HCT116 (cell line): ENCODE data around the gene EFCAB12. TPM values are rescaled to one million over a fixed set of nuclear protein-coding genes. Genes with fewer than 3 reads are reported as not detected.

Source experiments
- ATAC-seq: fragments of 200-7000 bp; cut with Tn5 transposase; 2 replicates; pipeline ENCODE4 v1.9.1; 2020; ENCODE audit warnings: mild to moderate bottlenecking, moderate library complexity
- BruUV-seq: library from RNA; stranded (reverse); fragments of 400-500 nt; replicated peaks from 2 replicates; lab custom pipeline; 2021; lab: Mats Ljungman, UMichigan
- CTCF ChIA-PET: fragments of 300-600 bp; sonication (Branson Sonifier 250); formaldehyde crosslinking; loops from one replicate; lab custom pipeline; 2021; ENCODE audit warnings: antibody characterized with exemption; lab: Charles Lee
- POLR2A ChIA-PET: fragments of 300-600, 350-600 bp; sonication (Branson Sonifier 250); formaldehyde crosslinking; loops from one replicate; lab custom pipeline; 2021; ENCODE audit warnings: antibody characterized with exemption; lab: Charles Lee
- RAD21 ChIA-PET, 2 experiments: fragments of 300-600 bp; sonication (Branson Sonifier 250); formaldehyde crosslinking; loops; one replicate each; lab custom pipeline; 2023; ENCODE audit warnings: low total read pairs in 2 of 2; ENCODE audit not compliant: uncharacterized antibody in 2 of 2, unreplicated experiment in 2 of 2, low non-redundant PET in 1 of 2; lab: Charles Lee
- DNase-seq: peaks from one replicate; pipeline ENCODE4 v3.0.0-alpha.2; 2010; ENCODE audit warnings: low read depth, low spot score
- H2AFZ ChIP-seq: fragments of 200-600 bp; shearing (Covaris generic), sonication (generic); 2 replicates; pipeline ENCODE4 v1.6.1; 2017; ENCODE audit warnings: low read depth, mixed run types, mixed read lengths, antibody characterized with exemption, low read length; ENCODE audit not compliant: poor library complexity, severe bottlenecking
- H3K27ac ChIP-seq: 2 replicates; pipeline ENCODE4 v1.5.1; 2012; ENCODE audit warnings: low read depth, low read length
- H3K27me3 ChIP-seq: fragments of 200-600 bp; sonication (generic); 2 replicates; pipeline ENCODE4 v1.6.1; 2016; ENCODE audit warnings: mixed run types, low read length, mixed read lengths; ENCODE audit not compliant: insufficient read depth
- H3K36me3 ChIP-seq, 2 experiments: fragments of 200-500 bp in 1 of 2; fragments of 200-600 bp in 1 of 2; sonication (Bioruptor generic) in 1 of 2; sonication (generic) in 1 of 2; 2 replicates each; pipeline versions ENCODE4 v1.5.1 to v1.6.1; 2014 to 2016; ENCODE audit warnings: low read length in 2 of 2, inconsistent platforms in 1 of 2, mixed read lengths in 1 of 2, mixed run types in 1 of 2; ENCODE audit not compliant: insufficient read depth in 2 of 2, control insufficient read depth in 1 of 2
- H3K4me1 ChIP-seq, 2 experiments: fragments of 200-600 bp in 1 of 2; sonication (generic) in 1 of 2; 2 replicates each; pipeline versions ENCODE4 v1.5.1 to v1.6.1; 2012 to 2017; ENCODE audit warnings: low read length in 2 of 2, inconsistent platforms in 1 of 2, mild to moderate bottlenecking in 1 of 2, mixed read lengths in 1 of 2, mixed run types in 1 of 2, moderate library complexity in 1 of 2; ENCODE audit not compliant: insufficient read depth in 2 of 2, control insufficient read depth in 1 of 2
- H3K4me2 ChIP-seq: fragments of 200-600 bp; sonication (generic); 2 replicates; pipeline ENCODE4 v1.6.1; 2017; ENCODE audit warnings: mixed run types, low read length, mixed read lengths
- H3K4me3 ChIP-seq, 2 experiments: fragments of 200-600 bp in 1 of 2; sonication (generic) in 1 of 2; replicated peaks in 1 of 2; 2 replicates each; pipeline ENCODE4 v1.5.1; 2011 to 2016; ENCODE audit warnings: low read length in 2 of 2, control low read depth in 1 of 2, low read depth in 1 of 2, mild to moderate bottlenecking in 1 of 2, mixed read lengths in 1 of 2, mixed run types in 1 of 2
- H3K79me2 ChIP-seq: fragments of 200-600 bp; sonication (generic); 2 replicates; pipeline ENCODE4 v1.6.1; 2017; ENCODE audit warnings: mild to moderate bottlenecking, mixed run types, low read length, moderate library complexity, mixed read lengths; ENCODE audit not compliant: insufficient read depth
- H3K9ac ChIP-seq: fragments of 200-600 bp; sonication (generic); 2 replicates; pipeline ENCODE4 v1.6.1; 2016; ENCODE audit warnings: low read length, mixed read lengths
- H3K9me2 ChIP-seq: fragments of 200-600 bp; sonication (generic), shearing (Covaris generic); 2 replicates; pipeline ENCODE4 v1.6.1; 2017; ENCODE audit warnings: mixed run types, mild to moderate bottlenecking, moderate library complexity; ENCODE audit not compliant: insufficient read depth
- H3K9me3 ChIP-seq, 2 experiments: fragments of 200-500 bp in 1 of 2; fragments of 200-600 bp in 1 of 2; sonication (Bioruptor generic) in 1 of 2; sonication (generic) in 1 of 2; 2 replicates each; pipeline ENCODE4 v1.6.1; 2014 to 2017; ENCODE audit warnings: low read length in 2 of 2, mixed read lengths in 2 of 2, inconsistent platforms in 1 of 2, low read depth in 1 of 2, mild to moderate bottlenecking in 1 of 2, mixed run types in 1 of 2, moderate library complexity in 1 of 2; ENCODE audit not compliant: control insufficient read depth in 1 of 2, insufficient read depth in 1 of 2
- H4K20me1 ChIP-seq: fragments of 200-600 bp; sonication (generic), shearing (Covaris generic); 2 replicates; pipeline ENCODE4 v1.6.1; 2017; ENCODE audit warnings: mixed run types, mild to moderate bottlenecking, moderate library complexity; ENCODE audit not compliant: insufficient read depth
- EGR1 ChIP-seq: IDR thresholded peaks from 2 replicates; pipeline ENCODE4 v1.6.1; 2012; ENCODE audit warnings: low read depth
- SP1 ChIP-seq: IDR thresholded peaks from 2 replicates; pipeline ENCODE4 v1.6.1; 2012; ENCODE audit warnings: low read depth
- intact Hi-C: fragments of 100-400 bp; cut with micrococcal nuclease; formaldehyde crosslinking; loops from 2 replicates; pipeline ENCODE4 v1.10.0; 2022
- total RNA-seq: library from RNA; stranded (reverse); gene quantifications from one replicate; pipeline ENCODE4 v1.2.1, GENCODE V29; 2021; ENCODE audit not compliant: unreplicated experiment
- TF ChIP-seq, protein P1 (sequence below), 3 experiments: fragments of 200-600 bp in 1 of 3; sonication (generic) in 1 of 3; IDR thresholded peaks in 2 of 3; conservative IDR thresholded peaks in 1 of 3; 2 replicates each; pipeline ENCODE4 v1.5.1; 2012 to 2017; ENCODE audit warnings: low read depth in 2 of 3, low read length in 2 of 3, antibody characterized with exemption in 1 of 3, borderline replicate concordance in 1 of 3, control low read depth in 1 of 3, mild to moderate bottlenecking in 1 of 3, mixed read lengths in 1 of 3, mixed run types in 1 of 3, moderate library complexity in 1 of 3; ENCODE audit not compliant: insufficient read depth in 1 of 3
- TF ChIP-seq, protein P2 (sequence below): IDR thresholded peaks from 2 replicates; pipeline ENCODE4 v1.6.1; 2012; ENCODE audit warnings: low read depth

EFCAB12 gene
- total RNA-seq, 1 experiment from 2014 or later = 0.42 TPM

DNA sequence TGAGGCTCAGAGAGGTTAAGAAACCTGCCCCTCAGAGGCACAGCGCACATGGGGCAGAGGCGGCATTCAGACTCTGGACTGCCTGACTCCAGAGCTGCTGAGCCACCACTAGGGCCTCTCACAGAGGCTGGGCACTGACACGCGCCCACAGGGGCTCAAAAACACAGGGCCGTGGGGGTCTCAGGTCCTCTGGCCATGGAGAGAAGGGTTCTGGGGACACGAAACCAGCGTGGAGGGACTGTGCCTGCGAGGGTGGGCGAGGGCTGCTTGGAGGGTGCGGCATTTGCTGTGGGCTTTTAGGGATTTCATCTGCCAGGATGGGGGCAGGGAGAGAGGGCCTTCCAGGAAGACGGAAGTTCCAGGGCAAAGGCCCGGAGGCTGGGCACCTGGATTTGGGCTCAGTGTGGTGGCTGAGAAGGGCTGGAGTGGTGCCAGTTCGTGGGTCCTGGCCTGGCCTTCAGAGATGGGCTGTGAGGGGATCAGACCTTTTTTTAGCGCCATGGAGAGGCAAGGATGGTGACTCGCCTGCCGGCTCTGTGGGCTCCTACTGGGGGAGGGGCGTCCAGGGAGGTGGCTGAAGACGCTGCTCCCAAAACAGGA lies 69.6 kb downstream of the EFCAB12 start:
- Histone ChIP-seq H3K27ac (no peak overlapping the region), H3K27me3 (no peaks in the 10 kb centered on the region), H3K4me3 (no peak overlapping the region), H3K4me2 (peak overlapping the region; percentile 19; the same call in 1 of the 2 replicates), H3K9me3 (no peaks in the 10 kb centered on the region), H4K20me1 (no peaks in the 10 kb centered on the region), H2AFZ (no peak overlapping the region), H3K9ac (no peak overlapping the region), H3K36me3 (no peaks in the 10 kb centered on the region), H3K79me2 (no peaks in the 10 kb centered on the region), H3K9me2 (no peaks in the 10 kb centered on the region), H3K4me1 (peaks cover 4 to 8% of the 10 kb centered on the region in 2 experiments; a peak in 3 of 4 replicates)
- intact Hi-C loops = no loop called here
- TF ChIP-seq SP1 (no peak), EGR1 (no peak)
- TF ChIP-seq, protein P1, sequence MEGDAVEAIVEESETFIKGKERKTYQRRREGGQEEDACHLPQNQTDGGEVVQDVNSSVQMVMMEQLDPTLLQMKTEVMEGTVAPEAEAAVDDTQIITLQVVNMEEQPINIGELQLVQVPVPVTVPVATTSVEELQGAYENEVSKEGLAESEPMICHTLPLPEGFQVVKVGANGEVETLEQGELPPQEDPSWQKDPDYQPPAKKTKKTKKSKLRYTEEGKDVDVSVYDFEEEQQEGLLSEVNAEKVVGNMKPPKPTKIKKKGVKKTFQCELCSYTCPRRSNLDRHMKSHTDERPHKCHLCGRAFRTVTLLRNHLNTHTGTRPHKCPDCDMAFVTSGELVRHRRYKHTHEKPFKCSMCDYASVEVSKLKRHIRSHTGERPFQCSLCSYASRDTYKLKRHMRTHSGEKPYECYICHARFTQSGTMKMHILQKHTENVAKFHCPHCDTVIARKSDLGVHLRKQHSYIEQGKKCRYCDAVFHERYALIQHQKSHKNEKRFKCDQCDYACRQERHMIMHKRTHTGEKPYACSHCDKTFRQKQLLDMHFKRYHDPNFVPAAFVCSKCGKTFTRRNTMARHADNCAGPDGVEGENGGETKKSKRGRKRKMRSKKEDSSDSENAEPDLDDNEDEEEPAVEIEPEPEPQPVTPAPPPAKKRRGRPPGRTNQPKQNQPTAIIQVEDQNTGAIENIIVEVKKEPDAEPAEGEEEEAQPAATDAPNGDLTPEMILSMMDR (IDR thresholded peaks at IDR 0.05 in 2 of 3, conservative IDR thresholded peaks at IDR 0.05 in 1 of 3; ENCODE audit: borderline replicate concordance in 1 of 3, insufficient read depth in 1 of 3, low read depth in 2 of 3, low read length in 2 of 3) = no peak
- TF ChIP-seq, protein P2, sequence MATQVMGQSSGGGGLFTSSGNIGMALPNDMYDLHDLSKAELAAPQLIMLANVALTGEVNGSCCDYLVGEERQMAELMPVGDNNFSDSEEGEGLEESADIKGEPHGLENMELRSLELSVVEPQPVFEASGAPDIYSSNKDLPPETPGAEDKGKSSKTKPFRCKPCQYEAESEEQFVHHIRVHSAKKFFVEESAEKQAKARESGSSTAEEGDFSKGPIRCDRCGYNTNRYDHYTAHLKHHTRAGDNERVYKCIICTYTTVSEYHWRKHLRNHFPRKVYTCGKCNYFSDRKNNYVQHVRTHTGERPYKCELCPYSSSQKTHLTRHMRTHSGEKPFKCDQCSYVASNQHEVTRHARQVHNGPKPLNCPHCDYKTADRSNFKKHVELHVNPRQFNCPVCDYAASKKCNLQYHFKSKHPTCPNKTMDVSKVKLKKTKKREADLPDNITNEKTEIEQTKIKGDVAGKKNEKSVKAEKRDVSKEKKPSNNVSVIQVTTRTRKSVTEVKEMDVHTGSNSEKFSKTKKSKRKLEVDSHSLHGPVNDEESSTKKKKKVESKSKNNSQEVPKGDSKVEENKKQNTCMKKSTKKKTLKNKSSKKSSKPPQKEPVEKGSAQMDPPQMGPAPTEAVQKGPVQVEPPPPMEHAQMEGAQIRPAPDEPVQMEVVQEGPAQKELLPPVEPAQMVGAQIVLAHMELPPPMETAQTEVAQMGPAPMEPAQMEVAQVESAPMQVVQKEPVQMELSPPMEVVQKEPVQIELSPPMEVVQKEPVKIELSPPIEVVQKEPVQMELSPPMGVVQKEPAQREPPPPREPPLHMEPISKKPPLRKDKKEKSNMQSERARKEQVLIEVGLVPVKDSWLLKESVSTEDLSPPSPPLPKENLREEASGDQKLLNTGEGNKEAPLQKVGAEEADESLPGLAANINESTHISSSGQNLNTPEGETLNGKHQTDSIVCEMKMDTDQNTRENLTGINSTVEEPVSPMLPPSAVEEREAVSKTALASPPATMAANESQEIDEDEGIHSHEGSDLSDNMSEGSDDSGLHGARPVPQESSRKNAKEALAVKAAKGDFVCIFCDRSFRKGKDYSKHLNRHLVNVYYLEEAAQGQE = no peak
- BruUV-seq = no TSS peak
- DNase-seq (no peak), ATAC-seq (peak; percentile 58; the same call in 1 of the 2 replicates)
- ChIA-PET POLR2A (no interaction called here), RAD21 (no interaction called here), CTCF (no interaction called here)
